Endometrium (tissue), 2 donors: ENCODE measurements around the gene SPATA3.
"Not testable (repeated sequence)": the region's sequence is repeated elsewhere in the genome, so short reads cannot be mapped to it uniquely, and the experiment has no call there.

Experiments
- FAIRE-seq: peaks from 2 replicates; lab custom pipeline; 2012; peaks lifted over from hg19 to GRCh38; lab: Jason Lieb, UNC
- donor health status: control.
- donor health status: control.

SPATA3 gene

GRCh38 chr2:230995821-230996220 is at the start of gene SPATA3:
Gene SPATA3, plus strand, starts transcription at chr2:230996121. Its CDS starts 113 bp downstream, at chr2:230996234.
- no peak for FAIRE-seq

GRCh38 chr2:230946429-230947234 is 49.3 kb upstream of the SPATA3 start:
- no peak for FAIRE-seq

DNA sequence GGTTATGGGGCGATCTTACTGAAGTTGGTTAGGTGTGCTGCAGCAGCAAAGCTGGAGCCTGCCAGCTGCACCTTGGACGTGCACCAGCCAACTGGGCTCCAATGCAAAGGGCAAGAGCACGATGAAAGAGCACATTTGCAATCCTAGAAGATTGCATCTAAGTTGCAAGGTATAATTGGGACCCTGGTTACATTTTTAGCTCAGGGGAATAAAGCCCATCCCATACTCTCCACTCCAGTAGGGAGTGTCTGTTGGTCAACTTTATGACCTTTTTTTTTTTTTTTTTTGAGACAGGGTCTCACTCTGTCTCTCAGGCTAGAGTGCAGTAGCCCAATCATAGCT is 48.7 kb upstream of the SPATA3 start:
- no peak for FAIRE-seq

GRCh38 chr2:230947908-230948365 is 48.0 kb upstream of the SPATA3 start:
- FAIRE-seq = no peak

- no peak for FAIRE-seq
These were observed 45.7 kb upstream of the SPATA3 start for GRCh38 chr2:230949966-230950873.

GRCh38 chr2:230950874-230951339 is 45.0 kb upstream of the SPATA3 start:
- FAIRE-seq = no peak

DNA sequence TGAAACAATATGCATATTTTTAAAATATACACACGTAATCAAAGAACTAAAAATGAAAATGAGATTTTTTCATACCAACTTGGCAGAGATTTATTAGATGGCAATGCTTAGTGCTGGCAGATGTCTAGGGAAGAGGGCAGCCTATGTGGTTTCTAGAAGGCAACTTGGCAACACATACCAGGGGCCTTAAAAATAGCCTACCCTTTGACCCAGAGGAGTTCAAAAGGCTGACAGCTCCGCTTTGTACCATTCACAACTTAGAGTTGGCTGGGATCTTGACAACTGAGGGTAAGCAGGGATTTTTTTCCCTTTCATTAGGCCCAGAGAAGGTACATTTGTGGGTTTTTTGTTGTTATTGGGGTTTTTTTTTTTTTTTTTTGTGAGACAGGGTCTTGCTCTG is 44.5 kb upstream of the SPATA3 start:
- FAIRE-seq = no peak

GRCh38 chr2:230952226-230952956 is 43.5 kb upstream of the SPATA3 start:
- no peak for FAIRE-seq

- no peak for FAIRE-seq
These were observed 42.1 kb upstream of the SPATA3 start for GRCh38 chr2:230953845-230954244.

DNA sequence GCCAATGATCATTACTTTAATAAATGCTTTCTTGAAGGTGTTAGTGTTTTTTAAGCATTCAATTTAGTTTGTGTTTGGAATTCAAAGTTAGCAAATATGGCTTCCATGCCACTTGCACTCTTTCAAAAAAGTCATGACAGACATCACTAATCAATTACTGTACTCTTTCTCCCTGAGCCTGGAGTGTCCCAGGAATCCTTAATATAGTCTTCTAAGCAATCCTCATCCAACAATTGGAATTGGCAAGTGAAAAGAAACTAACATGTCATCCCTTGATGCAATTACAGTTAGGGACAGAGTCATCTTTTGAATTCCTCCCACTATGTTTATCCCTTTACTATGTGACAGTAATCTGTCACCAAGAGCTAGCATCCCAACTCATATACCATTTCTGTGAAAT is 41.2 kb upstream of the SPATA3 start:
- FAIRE-seq = no peak

- no peak for FAIRE-seq
These were observed 40.7 kb upstream of the SPATA3 start for GRCh38 chr2:230955163-230955737.

DNA sequence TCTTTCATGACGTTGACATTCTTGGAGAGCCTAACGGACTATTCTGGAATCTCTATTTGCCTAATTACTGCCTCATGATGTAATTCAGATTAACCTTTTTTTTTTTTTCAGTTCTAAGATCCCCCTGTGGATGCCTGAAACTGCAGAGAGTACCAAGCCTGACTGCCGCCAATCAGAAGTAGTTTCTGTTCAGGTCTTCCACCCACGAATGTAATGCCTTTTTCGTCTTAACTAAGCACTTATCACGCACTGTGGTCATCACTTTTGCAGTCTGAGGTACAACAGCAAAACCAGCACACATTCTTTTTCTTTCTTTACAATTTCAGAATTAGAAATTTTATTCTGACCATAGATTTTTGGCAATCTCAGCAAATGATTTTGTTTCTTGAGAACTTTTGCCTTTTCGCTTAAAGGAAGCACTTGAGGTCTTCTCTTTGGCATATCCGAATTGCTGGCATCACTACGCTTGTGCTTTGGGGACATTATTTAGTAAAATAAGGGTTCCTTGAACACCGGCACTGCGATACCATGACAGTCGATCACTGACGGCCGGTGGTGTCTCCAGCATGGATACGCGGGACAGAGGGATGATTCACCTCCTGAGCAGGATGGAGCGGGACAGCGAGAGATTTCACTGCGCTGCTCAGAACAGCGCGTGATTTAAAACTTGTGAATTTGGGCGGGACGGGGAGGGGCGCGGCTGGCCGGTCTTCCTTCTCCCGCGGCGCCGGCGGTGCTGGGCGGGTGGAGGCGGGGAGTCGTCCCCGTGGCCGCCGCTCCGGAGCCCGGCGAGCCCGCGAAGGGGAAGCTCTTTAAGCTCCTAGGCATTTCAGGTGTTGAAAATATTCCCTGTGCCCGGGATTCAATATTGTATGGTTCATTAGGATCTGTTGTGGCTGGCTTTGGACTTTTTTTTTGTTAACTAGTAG is 38.8 kb upstream of the SPATA3 start:
- no peak for FAIRE-seq

DNA sequence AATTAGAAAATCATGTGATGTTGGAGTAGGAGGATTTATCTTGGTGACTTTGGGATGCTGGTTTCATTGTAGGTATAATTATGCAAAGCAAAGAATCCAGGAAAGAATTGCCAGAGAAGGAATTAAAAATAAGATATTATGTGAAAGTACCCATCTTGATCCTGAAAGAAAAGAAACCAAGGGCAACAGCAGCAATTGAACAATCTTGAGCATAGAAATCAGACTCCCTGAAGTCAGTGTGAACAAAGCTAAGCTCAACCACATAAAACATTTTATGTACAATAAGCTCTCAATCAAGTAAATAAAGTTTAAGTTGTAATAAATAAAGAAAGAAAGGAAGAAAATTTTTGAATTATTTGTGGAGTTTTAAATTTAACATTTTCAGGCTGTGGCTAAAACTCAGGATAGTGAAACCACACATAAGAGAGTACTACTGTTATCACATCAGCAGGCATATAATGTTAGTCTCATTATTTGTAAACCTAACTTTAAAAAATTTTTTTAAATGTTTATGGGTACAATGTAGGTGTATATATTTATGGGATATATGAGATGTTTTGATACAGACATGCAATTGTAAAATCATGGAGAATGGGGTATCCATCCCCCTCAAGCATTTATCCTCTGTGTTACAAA is 38.0 kb upstream of the SPATA3 start:
- peak; percentile 39 for FAIRE-seq

- FAIRE-seq = no peak
These were observed 36.8 kb upstream of the SPATA3 start for GRCh38 chr2:230958820-230959756.

- no peak for FAIRE-seq
These were observed 35.9 kb upstream of the SPATA3 start for GRCh38 chr2:230960026-230960425.

DNA sequence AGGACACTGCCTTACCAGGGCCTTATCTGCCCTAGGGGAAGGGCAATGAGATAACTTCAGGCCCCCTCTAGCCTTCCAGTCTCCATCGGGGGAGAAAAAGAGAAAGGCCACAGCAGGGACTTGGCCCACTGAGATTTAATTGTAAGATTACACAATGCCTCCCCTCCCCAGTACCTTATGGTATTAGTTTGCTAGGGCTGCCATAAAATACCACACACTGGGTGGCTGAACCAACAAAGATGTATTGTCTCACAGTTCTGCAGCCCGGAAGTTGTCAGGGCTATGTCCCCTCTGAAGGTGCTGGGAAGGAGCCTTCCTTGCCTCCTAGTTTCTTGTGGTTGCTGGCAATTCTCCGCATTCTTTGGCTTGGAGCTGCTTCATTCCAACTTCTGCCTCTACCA is 34.8 kb upstream of the SPATA3 start:
- no peak for FAIRE-seq

DNA sequence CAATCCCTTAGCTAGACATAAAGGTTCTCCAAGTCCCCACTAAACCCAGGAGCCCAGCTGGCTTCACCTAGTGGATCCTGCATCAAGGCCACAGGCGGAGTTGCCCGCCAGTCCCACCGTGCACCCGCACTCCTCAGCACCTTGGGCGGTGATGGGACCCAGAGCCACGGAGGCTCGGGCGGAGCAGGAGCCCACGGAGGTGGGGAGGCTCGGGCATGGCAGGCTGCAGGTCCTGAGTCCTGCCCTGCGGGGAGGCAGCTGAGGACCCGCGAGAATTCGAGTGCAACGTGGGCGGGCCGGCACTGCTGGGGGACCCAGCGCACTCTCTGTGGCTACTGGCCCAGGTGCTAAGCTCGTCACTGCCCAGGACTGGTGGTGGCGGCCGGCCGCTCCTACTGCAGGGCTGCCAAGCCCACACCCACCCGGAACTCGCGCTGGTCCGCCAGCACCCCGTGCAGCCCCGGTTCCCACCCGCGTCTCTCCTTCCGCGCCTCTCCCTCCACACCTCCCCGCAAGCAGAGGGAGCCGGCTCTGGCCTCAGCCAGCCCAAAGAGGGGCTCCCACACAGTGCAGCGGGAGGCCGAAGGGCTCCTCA is 31.7 kb upstream of the SPATA3 start:
- FAIRE-seq = no peak

DNA sequence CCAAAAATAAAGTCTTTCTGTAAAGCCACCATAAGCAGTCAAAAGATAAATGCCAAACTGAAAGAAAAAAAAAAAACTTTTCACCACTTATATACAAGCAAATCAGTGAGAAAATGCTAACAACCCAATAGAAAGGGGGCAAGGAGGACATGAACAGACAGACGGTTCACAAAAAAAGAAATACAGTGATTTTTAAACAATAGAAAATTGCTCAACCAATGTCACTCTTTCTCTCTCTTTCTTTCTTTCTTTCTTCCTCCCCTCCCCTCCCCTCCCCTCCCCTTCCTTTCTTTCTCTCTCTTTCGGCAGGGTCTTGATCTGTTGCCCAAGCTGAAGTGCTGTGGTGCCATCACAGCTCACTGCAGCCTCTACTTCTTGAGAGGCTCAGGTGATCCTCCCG is 28.8 kb upstream of the SPATA3 start:
- no peak for FAIRE-seq

DNA sequence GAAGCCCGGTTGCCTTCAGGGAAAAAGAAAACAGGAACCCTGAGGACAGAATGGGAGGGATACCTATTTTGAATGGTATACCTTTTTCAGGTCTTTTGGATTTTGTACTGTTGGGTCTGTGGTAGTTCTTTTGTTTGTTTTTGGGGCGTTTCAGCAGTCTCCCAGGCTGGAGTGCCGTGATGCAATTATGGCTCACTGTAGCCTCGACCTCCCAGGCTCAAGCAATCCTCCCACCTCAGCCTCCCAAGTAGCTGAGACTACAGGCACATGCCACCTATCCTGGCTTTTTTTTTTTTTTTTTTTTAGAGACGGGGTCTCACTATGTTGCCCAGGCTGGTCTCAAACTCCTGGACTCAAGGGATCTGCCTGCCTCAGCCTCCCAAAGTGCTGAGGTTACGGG is 27.6 kb upstream of the SPATA3 start:
- not testable (repeated sequence) for FAIRE-seq
